ENCODE measurements around the gene CROCC2.

The CROCC2 gene

GRCh38 chr2:240909216-240909974 lies 3.3 kb downstream of the CROCC2 start:
- FAIRE-seq = no peak

- no peak for FAIRE-seq
Observed at GRCh38 chr2:240911641-240912265, 5.6 kb downstream of the CROCC2 start.

- FAIRE-seq = no peak
Observed at GRCh38 chr2:240912878-240913809, 7.0 kb downstream of the CROCC2 start.

- FAIRE-seq = no peak
Observed at GRCh38 chr2:240913810-240914644, 7.9 kb downstream of the CROCC2 start.

- no peak for FAIRE-seq
Observed at GRCh38 chr2:240914645-240915525, 8.7 kb downstream of the CROCC2 start.

GRCh38 chr2:240915526-240916341 lies 9.6 kb downstream of the CROCC2 start:
- FAIRE-seq = no peak

- no peak for FAIRE-seq
Observed at GRCh38 chr2:240916571-240917008, 10.5 kb downstream of the CROCC2 start.

GRCh38 chr2:240917009-240917683 lies 11.0 kb downstream of the CROCC2 start:
- no peak for FAIRE-seq

GRCh38 chr2:240917684-240918257 lies 11.6 kb downstream of the CROCC2 start:
- no peak for FAIRE-seq

- FAIRE-seq = no peak
Observed at GRCh38 chr2:240918258-240919091, 12.3 kb downstream of the CROCC2 start.

GRCh38 chr2:240919161-240919781 lies 13.1 kb downstream of the CROCC2 start:
- no peak for FAIRE-seq

- no peak for FAIRE-seq
Observed at GRCh38 chr2:240919786-240920782, 13.9 kb downstream of the CROCC2 start.

GRCh38 chr2:240920783-240921231 lies 14.7 kb downstream of the CROCC2 start:
- no peak for FAIRE-seq

- no peak for FAIRE-seq
Observed at GRCh38 chr2:240921311-240921994, 15.3 kb downstream of the CROCC2 start.

- no peak for FAIRE-seq
Observed at GRCh38 chr2:240921995-240922244, 15.8 kb downstream of the CROCC2 start.

GRCh38 chr2:240922245-240922981 lies 16.3 kb downstream of the CROCC2 start:
- FAIRE-seq = no peak

All from A204.1 (cell line).